ENCODE data around the gene ACVR1B. TPM values are rescaled to one million over a fixed set of nuclear protein-coding genes. Genes with fewer than 3 reads are reported as not detected.

ACVR1B gene
- total and polyA plus RNA-seq, 9 of the 15 experiments (the other 6 are each of a cell fraction or from before 2014, with no cell fraction given), result 0.97 to 15.1 (median 6.8) TPM

DNA sequence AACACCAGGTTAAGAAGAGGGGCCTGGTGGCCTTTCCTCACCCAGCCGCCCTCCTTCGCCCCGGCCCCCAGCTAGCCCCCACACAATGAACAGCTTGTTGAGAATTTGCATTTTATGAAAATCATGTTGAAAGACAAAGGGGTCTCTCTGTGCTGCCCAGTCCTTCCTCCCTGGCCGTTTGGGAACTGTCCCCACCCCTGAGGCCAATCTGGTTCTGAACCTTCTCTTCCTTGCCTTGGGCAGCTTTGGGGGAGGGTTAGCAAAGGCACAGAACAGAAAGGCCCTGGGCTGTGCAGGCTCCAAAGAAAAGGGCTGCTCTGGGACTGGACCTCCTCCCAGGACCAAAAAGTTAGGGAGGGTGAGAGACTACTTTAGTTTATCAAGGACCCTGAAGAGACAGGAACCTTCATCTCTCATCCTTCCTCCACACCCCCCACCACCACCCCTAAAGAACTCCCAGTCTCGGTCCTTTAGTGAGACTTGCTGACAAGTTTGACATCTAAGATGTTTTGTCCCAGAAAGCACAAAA, 56.5 kb downstream of the ACVR1B start:
- Histone ChIP-seq H2AFZ (ENCODE audit: low read depth, low read length) (no peak overlapping the region), H3K9me1 (ENCODE audit: control insufficient read depth, insufficient read depth, low read length) (no peaks in the 10 kb centered on the region), H3K27ac (ENCODE audit: extremely low read depth, low read depth, low read length) (no peak overlapping the region), H3K9me3 (replicated peaks; ENCODE audit: control insufficient read depth, insufficient read depth, low read depth, low read length) (no peaks in the 10 kb centered on the region), H3K36me3 (ENCODE audit: control insufficient read depth, insufficient read depth, low read length) (no peaks in the 10 kb centered on the region), H3K79me2 (ENCODE audit: control insufficient read depth, insufficient read depth, low read length) (no peaks in the 10 kb centered on the region), H4K20me1 (replicated peaks; ENCODE audit: control insufficient read depth, insufficient read depth, low read length) (no peaks in the 10 kb centered on the region), H3K4me1 (replicated peaks in 1 of 2; ENCODE audit: control insufficient read depth in 2 of 2, insufficient read depth in 2 of 2, low read length in 2 of 2) (peaks cover 20 to 42% of the 10 kb centered on the region in 2 experiments), H3K4me3 (no peak overlapping the region), H3K4me2 (ENCODE audit: insufficient read depth, low read length) (no peak overlapping the region), H3K27me3 (ENCODE audit: control insufficient read depth in 2 of 2, insufficient read depth in 2 of 2, low read length in 2 of 2) (no peaks in the 10 kb centered on the region), H3K9ac (ENCODE audit: insufficient read depth in 1 of 2, low read depth in 2 of 2, low read length in 2 of 2) (no peak overlapping the region)
- DNase-seq (ENCODE audit: extremely low read depth in 1 of 4, low spot score in 3 of 4), result no peak
- POLR2A ChIA-PET, result interaction anchor here (1.1 kb wide), 1 partner anchor 14 kb away, joined by 4 read pairs; no protein-coding TSS in a partner anchor
- no peak for ATAC-seq
- TF ChIP-seq, protein P1, sequence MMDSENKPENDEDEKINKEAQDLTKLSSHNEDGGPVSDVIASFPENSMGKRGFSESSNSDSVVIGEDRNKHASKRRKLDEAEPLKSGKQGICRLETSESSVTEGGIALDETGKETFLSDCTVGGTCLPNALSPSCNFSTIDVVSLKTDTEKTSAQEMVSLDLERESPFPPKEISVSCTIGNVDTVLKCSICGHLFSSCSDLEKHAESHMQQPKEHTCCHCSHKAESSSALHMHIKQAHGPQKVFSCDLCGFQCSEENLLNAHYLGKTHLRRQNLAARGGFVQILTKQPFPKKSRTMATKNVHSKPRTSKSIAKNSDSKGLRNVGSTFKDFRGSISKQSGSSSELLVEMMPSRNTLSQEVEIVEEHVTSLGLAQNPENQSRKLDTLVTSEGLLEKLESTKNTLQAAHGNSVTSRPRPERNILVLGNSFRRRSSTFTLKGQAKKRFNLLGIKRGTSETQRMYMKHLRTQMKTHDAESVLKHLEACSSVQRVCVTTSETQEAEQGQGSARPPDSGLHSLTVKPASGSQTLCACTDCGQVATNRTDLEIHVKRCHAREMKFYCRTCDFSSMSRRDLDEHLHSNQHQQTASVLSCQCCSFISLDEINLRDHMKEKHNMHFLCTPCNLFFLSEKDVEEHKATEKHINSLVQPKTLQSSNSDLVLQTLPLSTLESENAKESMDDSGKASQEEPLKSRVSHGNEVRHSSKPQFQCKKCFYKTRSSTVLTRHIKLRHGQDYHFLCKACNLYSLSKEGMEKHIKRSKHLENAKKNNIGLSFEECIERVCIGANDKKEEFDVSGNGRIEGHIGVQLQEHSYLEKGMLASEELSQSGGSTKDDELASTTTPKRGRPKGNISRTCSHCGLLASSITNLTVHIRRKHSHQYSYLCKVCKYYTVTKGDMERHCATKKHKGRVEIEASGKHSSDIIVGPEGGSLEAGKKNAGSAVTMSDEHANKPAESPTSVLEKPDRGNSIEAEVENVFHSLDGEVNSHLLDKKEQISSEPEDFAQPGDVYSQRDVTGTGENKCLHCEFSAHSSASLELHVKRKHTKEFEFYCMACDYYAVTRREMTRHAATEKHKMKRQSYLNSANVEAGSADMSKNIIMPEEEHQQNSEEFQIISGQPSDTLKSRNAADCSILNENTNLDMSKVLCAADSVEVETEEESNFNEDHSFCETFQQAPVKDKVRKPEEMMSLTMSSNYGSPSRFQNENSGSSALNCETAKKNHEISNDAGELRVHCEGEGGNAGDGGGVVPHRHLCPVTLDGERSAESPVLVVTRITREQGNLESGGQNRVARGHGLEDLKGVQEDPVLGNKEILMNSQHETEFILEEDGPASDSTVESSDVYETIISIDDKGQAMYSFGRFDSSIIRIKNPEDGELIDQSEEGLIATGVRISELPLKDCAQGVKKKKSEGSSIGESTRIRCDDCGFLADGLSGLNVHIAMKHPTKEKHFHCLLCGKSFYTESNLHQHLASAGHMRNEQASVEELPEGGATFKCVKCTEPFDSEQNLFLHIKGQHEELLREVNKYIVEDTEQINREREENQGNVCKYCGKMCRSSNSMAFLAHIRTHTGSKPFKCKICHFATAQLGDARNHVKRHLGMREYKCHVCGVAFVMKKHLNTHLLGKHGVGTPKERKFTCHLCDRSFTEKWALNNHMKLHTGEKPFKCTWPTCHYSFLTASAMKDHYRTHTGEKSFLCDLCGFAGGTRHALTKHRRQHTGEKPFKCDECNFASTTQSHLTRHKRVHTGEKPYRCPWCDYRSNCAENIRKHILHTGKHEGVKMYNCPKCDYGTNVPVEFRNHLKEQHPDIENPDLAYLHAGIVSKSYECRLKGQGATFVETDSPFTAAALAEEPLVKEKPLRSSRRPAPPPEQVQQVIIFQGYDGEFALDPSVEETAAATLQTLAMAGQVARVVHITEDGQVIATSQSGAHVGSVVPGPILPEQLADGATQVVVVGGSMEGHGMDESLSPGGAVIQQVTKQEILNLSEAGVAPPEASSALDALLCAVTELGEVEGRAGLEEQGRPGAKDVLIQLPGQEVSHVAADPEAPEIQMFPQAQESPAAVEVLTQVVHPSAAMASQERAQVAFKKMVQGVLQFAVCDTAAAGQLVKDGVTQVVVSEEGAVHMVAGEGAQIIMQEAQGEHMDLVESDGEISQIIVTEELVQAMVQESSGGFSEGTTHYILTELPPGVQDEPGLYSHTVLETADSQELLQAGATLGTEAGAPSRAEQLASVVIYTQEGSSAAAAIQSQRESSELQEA (IDR thresholded peaks at IDR 0.05; ENCODE audit: low read depth), result no peak
- in situ Hi-C loops (cut with MboI) (loop anchor here (25.0 kb wide), 1 partner anchor 596 kb away; the partner anchor contains the start of gene SLC4A8), intact Hi-C loops (cut with micrococcal nuclease) (no loop called here)
- BruUV-seq (replicated peaks), result no TSS peak
- CTCF ChIA-PET (ENCODE audit: low intra/inter-chr PET ratio), result no interaction called here
- FAIRE-seq, result no peak
- WGBS (ENCODE audit: insufficient coverage, low coverage, missing lambda C conversion rate), result 41% methylated on average over 3 of the region's 5 CpGs
